GM13976 (cell line): ENCODE data around the gene CDC7.

ENCODE experiments used
- DNase-seq: peaks from one replicate; pipeline ENCODE4 v3.0.0; 2012; ENCODE audit warnings: low spot score
- in situ Hi-C: fragments of 300-500 bp; cut with MboI; formaldehyde crosslinking; loops from one replicate; pipeline ENCODE4 v1.12.0; 2022; ENCODE audit warnings: low sequenced_read_pairs, mixed read lengths, inconsistent platforms; ENCODE audit not compliant: unreplicated experiment
- TF ChIP-seq, protein P1 (sequence below): IDR thresholded peaks from 2 replicates; pipeline ENCODE4 v1.5.1; 2012; ENCODE audit warnings: borderline replicate concordance, mild to moderate bottlenecking; ENCODE audit not compliant: insufficient read depth; ENCODE audit errors: extremely low read depth, missing control alignments, control extremely low read depth

The CDC7 gene

DNA sequence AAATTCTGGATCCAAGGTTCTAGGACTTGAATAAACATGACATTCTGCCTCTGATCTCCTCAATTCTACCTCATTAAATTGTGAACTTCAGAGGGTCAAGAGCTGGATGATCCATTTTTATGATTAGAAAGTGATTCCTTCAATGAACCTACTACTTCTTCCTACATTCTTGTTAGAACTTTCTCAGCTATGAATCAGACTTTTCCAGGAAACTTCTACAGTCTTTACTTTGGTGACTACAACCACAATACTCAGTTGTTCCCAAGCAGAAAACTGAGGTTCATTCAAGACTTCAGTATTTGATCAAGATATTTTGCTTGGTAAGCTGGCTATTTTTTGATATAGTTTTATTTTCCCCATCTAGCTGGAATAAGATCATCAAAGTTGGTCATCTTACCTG is 51.4 kb downstream of the CDC7 start:
- DNase-seq, result no peak
- in situ Hi-C loops, result no loop called here
- TF ChIP-seq, protein P1, sequence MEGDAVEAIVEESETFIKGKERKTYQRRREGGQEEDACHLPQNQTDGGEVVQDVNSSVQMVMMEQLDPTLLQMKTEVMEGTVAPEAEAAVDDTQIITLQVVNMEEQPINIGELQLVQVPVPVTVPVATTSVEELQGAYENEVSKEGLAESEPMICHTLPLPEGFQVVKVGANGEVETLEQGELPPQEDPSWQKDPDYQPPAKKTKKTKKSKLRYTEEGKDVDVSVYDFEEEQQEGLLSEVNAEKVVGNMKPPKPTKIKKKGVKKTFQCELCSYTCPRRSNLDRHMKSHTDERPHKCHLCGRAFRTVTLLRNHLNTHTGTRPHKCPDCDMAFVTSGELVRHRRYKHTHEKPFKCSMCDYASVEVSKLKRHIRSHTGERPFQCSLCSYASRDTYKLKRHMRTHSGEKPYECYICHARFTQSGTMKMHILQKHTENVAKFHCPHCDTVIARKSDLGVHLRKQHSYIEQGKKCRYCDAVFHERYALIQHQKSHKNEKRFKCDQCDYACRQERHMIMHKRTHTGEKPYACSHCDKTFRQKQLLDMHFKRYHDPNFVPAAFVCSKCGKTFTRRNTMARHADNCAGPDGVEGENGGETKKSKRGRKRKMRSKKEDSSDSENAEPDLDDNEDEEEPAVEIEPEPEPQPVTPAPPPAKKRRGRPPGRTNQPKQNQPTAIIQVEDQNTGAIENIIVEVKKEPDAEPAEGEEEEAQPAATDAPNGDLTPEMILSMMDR, result no peak

GRCh38 chr1:91552596-91552995 is 51.9 kb downstream of the CDC7 start:
- TF ChIP-seq, protein P1, result no peak
- DNase-seq, result no peak
- in situ Hi-C loops, result no loop called here

GRCh38 chr1:91553177-91553591 is 52.5 kb downstream of the CDC7 start:
- in situ Hi-C loops, result no loop called here
- no peak for DNase-seq
- TF ChIP-seq, protein P1, result no peak

- no peak for DNase-seq
- in situ Hi-C loops, result no loop called here
- TF ChIP-seq, protein P1, result no peak
Measured at GRCh38 chr1:91555074-91555730, 54.6 kb downstream of the CDC7 start.

GRCh38 chr1:91555821-91556531 is 55.3 kb downstream of the CDC7 start:
- in situ Hi-C loops, result no loop called here
- TF ChIP-seq, protein P1, result no peak

GRCh38 chr1:91556556-91556955 is 55.9 kb downstream of the CDC7 start:
- DNase-seq, result no peak
- in situ Hi-C loops, result no loop called here
- TF ChIP-seq, protein P1, result no peak

More at GRCh38 chr1:91555821-91556531, 55.3 kb downstream of the CDC7 start:
- DNase-seq, result no peak
